Ovary (tissue), 3 donors: ENCODE data around the gene AHCTF1.

ENCODE experiments used
- CTCF ChIP-seq, 3 donors: fragments of 450-650 bp in 2 of 3; fragments of 200-600 bp in 1 of 3; IDR thresholded peaks; one replicate each; pipeline versions ENCODE4 v1.5.1 to v1.8.0; 2016 to 2022; ENCODE audit warnings: antibody characterized with exemption in 3 of 3, mild to moderate bottlenecking in 1 of 3
- EP300 ChIP-seq: sonication (generic); formaldehyde crosslinking; IDR thresholded peaks from one replicate; pipeline ENCODE4 v1.6.1; 2017; ENCODE audit warnings: antibody characterized with exemption
- POLR2A ChIP-seq: fragments of 450-650 bp; IDR thresholded peaks from one replicate; pipeline ENCODE4 v1.6.1; 2017; ENCODE audit warnings: antibody characterized with exemption, mild to moderate bottlenecking, moderate library complexity
- donor health status: DM: no; HTN: no; CAD: no.

- TF ChIP-seq CTCF (IDR thresholded peaks at IDR 0.05) (peak in 1 of 3 donors; percentile 13), POLR2A (no peak), EP300 (no peak)
Measured at GRCh38 chr1:246907472-246907871, 24.3 kb downstream of the AHCTF1 start.
